BLaER1 treated with 17β-estradiol and CSF1 and Interleukin-3, amounts not matched to agents 10 nM and 100 nM (cell line): ENCODE results near the gene CLIP1.

Experiments used
- H3K27ac ChIP-seq, 11 experiments: shearing (Covaris generic); formaldehyde crosslinking; 2 replicates each; pipeline ENCODE4 v1.8.1; 2022
- H3K27me3 ChIP-seq, 11 experiments: shearing (Covaris generic); formaldehyde crosslinking; 2 replicates each; pipeline ENCODE4 v1.8.1; 2022
- H3K36me3 ChIP-seq, 11 experiments: shearing (Covaris generic); formaldehyde crosslinking; 2 replicates each; pipeline ENCODE4 v1.8.1; 2022
- H3K4me1 ChIP-seq, 10 experiments: shearing (Covaris generic); formaldehyde crosslinking; 2 replicates each; pipeline ENCODE4 v1.8.1; 2022
- H3K4me2 ChIP-seq, 11 experiments: shearing (Covaris generic); formaldehyde crosslinking; 2 replicates each; pipeline ENCODE4 v1.8.1; 2022
- H3K4me3 ChIP-seq, 10 experiments: shearing (Covaris generic); formaldehyde crosslinking; 2 replicates each; pipeline ENCODE4 v1.8.1; 2022
- H3K9ac ChIP-seq, 11 experiments: shearing (Covaris generic); formaldehyde crosslinking; 2 replicates each; pipeline ENCODE4 v1.8.1; 2022
- H3K9me3 ChIP-seq, 11 experiments: shearing (Covaris generic); formaldehyde crosslinking; replicated peaks in 1 of 11; 2 replicates each; pipeline ENCODE4 v1.8.1; 2022
- H4K20me1 ChIP-seq, 11 experiments: shearing (Covaris generic); formaldehyde crosslinking; 2 replicates each; pipeline ENCODE4 v1.8.1; 2022
- Cebpa-rat ChIP-seq, 11 experiments: shearing (Covaris generic); IDR thresholded peaks; 2 replicates each; pipeline ENCODE4 v1.8.1; 2022

CLIP1 gene

DNA sequence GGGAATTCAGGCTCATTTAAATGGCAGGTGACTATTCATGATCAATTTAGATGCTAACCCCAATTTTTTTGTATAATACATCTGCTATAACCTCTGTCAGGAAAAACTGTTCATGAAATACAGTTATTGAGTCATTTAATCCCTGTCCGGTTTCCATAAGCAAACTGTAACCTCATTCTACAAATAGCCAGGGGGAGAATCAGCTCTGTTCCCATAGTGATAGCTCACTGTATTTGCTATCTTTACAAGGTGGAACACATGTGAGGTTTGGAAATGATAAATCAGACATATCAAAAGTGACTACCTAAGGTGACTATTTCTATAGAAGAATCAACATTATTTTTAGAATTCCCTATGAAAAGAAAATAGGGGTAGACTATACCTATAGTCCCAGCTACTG, 117.5 kb downstream of the CLIP1 start:
- no peak overlapping the region for H3K9ac ChIP-seq
- TF ChIP-seq Cebpa-rat (IDR thresholded peaks at IDR 0.05): no peak
- no peaks in the 10 kb centered on the region for H4K20me1 ChIP-seq
- peaks cover 17 to 85% (median 73%) of the 10 kb centered on the region in 10 experiments for H3K4me1 ChIP-seq
- peaks cover 11 to 100% (median 36%) of the 10 kb centered on the region in 11 experiments; a peak in 20 of 22 replicates for H3K36me3 ChIP-seq
- peak overlapping the region in 7 of 11 experiments; percentile 67 to 98 (median 80); a peak in 12 of 22 replicates for H3K4me2 ChIP-seq
- no peaks in the 10 kb centered on the region for H3K27me3 ChIP-seq
- H3K4me3 ChIP-seq: no peak overlapping the region
- no peak overlapping the region for H3K27ac ChIP-seq
- H3K9me3 ChIP-seq: no peaks in the 10 kb centered on the region

- H3K27ac ChIP-seq: peak overlapping the region in 4 of 11 experiments; percentile 1 to 13 (median 3); a peak in 3 of 22 replicates
- H3K4me1 ChIP-seq: peaks cover 12 to 68% (median 54%) of the 10 kb centered on the region in 10 experiments; a peak in 19 of 20 replicates
- H4K20me1 ChIP-seq: no peaks in the 10 kb centered on the region
- no peaks in the 10 kb centered on the region for H3K27me3 ChIP-seq
- peak overlapping the region; percentile 20 to 86 (median 68); a peak in 19 of 22 replicates for H3K4me2 ChIP-seq
- H3K9ac ChIP-seq: no peak overlapping the region
- no peaks in the 10 kb centered on the region for H3K9me3 ChIP-seq
- TF ChIP-seq Cebpa-rat (IDR thresholded peaks at IDR 0.05): no peak
- H3K36me3 ChIP-seq: peaks cover 24 to 97% (median 50%) of the 10 kb centered on the region in 11 experiments
- no peak overlapping the region for H3K4me3 ChIP-seq
Measured at GRCh38 chr12:122303068-122303467, 119.4 kb downstream of the CLIP1 start.

DNA sequence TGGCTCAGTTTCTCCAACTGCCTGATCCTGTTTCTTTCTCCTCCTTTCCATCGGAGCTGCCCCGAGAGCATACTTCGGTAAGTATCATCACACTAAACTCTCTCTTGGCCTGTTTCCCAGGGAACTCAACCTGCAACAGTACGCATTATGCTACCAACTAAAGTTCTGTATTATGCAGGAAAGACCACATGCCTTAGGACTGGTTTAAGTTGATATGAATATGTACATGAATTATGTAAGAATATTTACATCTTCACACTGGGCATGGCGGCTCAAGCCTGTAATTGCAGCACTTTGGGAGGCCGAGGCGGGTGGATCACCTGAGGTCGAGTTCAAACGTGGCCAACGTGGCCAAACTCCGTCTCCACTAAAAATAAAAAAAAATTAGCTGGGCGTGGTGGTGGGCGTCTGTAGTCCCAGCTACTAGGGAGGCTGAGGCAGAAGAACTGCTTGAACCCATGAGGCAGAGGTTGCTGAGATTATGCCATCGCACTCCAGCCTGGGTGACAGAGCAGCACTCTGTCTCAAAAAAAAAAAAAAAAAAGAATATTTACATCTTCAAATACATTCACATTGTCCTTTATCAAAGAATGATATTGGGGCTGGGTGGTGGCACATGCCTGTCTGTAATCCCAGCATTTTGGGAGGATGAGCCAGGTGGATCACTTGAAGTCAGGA, 124.3 kb downstream of the CLIP1 start:
- peaks cover 0 to 9% (median 0%) of the 10 kb centered on the region in 11 experiments; a peak in 6 of 22 replicates for H3K9me3 ChIP-seq
- no peaks in the 10 kb centered on the region for H4K20me1 ChIP-seq
- no peak overlapping the region for H3K4me2 ChIP-seq
- no peak overlapping the region for H3K27ac ChIP-seq
- H3K4me1 ChIP-seq: peaks cover 6 to 23% (median 13%) of the 10 kb centered on the region in 10 experiments; a peak in 18 of 20 replicates
- peaks cover 58 to 97% (median 75%) of the 10 kb centered on the region in 11 experiments for H3K36me3 ChIP-seq
- H3K9ac ChIP-seq: no peak overlapping the region
- H3K4me3 ChIP-seq: no peak overlapping the region
- no peak for TF ChIP-seq Cebpa-rat (IDR thresholded peaks at IDR 0.05)
- no peaks in the 10 kb centered on the region for H3K27me3 ChIP-seq

DNA sequence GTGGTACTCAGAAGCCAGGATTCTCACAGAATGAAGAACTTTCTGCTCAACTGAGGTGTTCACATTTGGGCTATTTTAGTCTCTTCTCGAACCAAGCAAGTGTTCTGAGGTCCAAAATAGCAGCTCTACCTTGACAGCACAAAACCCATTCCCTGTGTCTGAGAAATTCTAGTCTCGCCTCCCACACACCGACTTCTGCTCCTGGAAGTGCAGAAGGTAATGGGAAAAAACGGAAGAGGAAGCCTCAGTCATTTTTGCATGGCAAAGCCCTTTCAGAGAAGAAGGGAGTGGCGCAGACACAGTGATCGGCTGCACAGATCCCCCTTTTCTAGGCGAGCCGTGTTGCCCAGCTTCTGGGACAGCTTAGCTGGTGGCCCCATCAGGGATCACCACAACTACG, 125.0 kb downstream of the CLIP1 start:
- Histone ChIP-seq H3K9ac (no peak overlapping the region), H3K4me1 (peaks cover 0 to 19% (median 9%) of the 10 kb centered on the region in 10 experiments; a peak in 17 of 20 replicates), H3K9me3 (peaks cover 0 to 9% (median 0%) of the 10 kb centered on the region in 11 experiments; a peak in 6 of 22 replicates), H3K27ac (no peak overlapping the region), H3K4me3 (no peak overlapping the region), H3K4me2 (no peak overlapping the region), H3K36me3 (peaks cover 58 to 97% (median 75%) of the 10 kb centered on the region in 11 experiments), H3K27me3 (no peaks in the 10 kb centered on the region), H4K20me1 (no peaks in the 10 kb centered on the region)
- no peak for TF ChIP-seq Cebpa-rat (IDR thresholded peaks at IDR 0.05)

- H3K27me3 ChIP-seq: no peaks in the 10 kb centered on the region
Measured at GRCh38 chr12:122295877-122296276, 126.6 kb downstream of the CLIP1 start.

DNA sequence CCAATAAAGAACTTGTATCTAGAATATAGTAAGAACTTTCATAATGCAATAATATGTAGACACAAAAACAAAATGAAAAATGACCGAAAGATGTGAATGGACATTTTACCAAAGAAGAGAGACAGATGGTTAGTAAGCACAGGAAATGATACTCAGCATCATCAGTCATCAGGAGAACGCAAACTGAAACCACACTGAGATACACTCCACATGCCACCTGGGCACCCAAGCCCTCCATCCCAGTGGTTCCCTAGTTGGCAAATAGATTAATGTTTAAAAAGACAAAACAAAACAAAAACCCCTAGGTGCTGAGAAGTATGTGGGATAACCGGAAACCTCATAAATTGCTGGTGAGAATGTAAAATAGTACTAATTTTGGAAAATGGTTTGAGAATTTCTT, 129.4 kb downstream of the CLIP1 start:
- TF ChIP-seq Cebpa-rat (IDR thresholded peaks at IDR 0.05): no peak
- Histone ChIP-seq H3K4me2 (peak overlapping the region in 4 of 11 experiments; percentile 9 to 36 (median 15); a peak in 2 of 22 replicates), H3K4me3 (no peak overlapping the region), H3K9ac (no peak overlapping the region), H3K36me3 (peaks cover 55 to 95% (median 66%) of the 10 kb centered on the region in 11 experiments), H4K20me1 (no peaks in the 10 kb centered on the region), H3K27me3 (no peaks in the 10 kb centered on the region), H3K27ac (no peak overlapping the region), H3K9me3 (peaks cover 0 to 9% (median 0%) of the 10 kb centered on the region in 11 experiments; a peak in 6 of 22 replicates), H3K4me1 (peaks cover 0 to 7% (median 5%) of the 10 kb centered on the region in 10 experiments; a peak in 6 of 20 replicates)

More at GRCh38 chr12:122295877-122296276, 126.6 kb downstream of the CLIP1 start:
- H3K9me3 ChIP-seq: peaks cover 0 to 9% (median 0%) of the 10 kb centered on the region in 11 experiments; a peak in 6 of 22 replicates
- no peak overlapping the region for H3K27ac ChIP-seq
- H3K4me2 ChIP-seq: no peak overlapping the region
- TF ChIP-seq Cebpa-rat (IDR thresholded peaks at IDR 0.05): no peak
- peaks cover 64 to 97% (median 75%) of the 10 kb centered on the region in 11 experiments for H3K36me3 ChIP-seq
- no peak overlapping the region for H3K9ac ChIP-seq
- peaks cover 0 to 15% (median 6%) of the 10 kb centered on the region in 10 experiments; a peak in 9 of 20 replicates for H3K4me1 ChIP-seq
- no peak overlapping the region for H3K4me3 ChIP-seq
- H4K20me1 ChIP-seq: no peaks in the 10 kb centered on the region

- Histone ChIP-seq H3K36me3 (peaks cover 53 to 95% (median 66%) of the 10 kb centered on the region in 11 experiments), H3K9ac (no peak overlapping the region), H4K20me1 (no peaks in the 10 kb centered on the region)
Measured at GRCh38 chr12:122291431-122291830, 131.0 kb downstream of the CLIP1 start.

GRCh38 chr12:122283680-122284079, 138.8 kb downstream of the CLIP1 start:
- Histone ChIP-seq H3K4me2 (no peak overlapping the region), H3K9ac (no peak overlapping the region), H3K36me3 (peaks cover 65 to 99% (median 76%) of the 10 kb centered on the region in 11 experiments), H3K27me3 (no peaks in the 10 kb centered on the region), H3K4me3 (no peak overlapping the region), H4K20me1 (peaks cover 0 to 3% (median 0%) of the 10 kb centered on the region in 11 experiments; a peak in 1 of 22 replicates), H3K4me1 (no peaks in the 10 kb centered on the region), H3K27ac (no peak overlapping the region), H3K9me3 (no peaks in the 10 kb centered on the region)
- no peak for TF ChIP-seq Cebpa-rat (IDR thresholded peaks at IDR 0.05)

More at GRCh38 chr12:122291431-122291830, 131.0 kb downstream of the CLIP1 start:
- TF ChIP-seq Cebpa-rat (IDR thresholded peaks at IDR 0.05): no peak
- H3K4me2 ChIP-seq: no peak overlapping the region
- H3K4me3 ChIP-seq: no peak overlapping the region
- H3K27me3 ChIP-seq: no peaks in the 10 kb centered on the region
- peaks cover 0 to 7% (median 5%) of the 10 kb centered on the region in 10 experiments; a peak in 6 of 20 replicates for H3K4me1 ChIP-seq
- no peak overlapping the region for H3K27ac ChIP-seq
- peaks cover 0 to 9% (median 0%) of the 10 kb centered on the region in 11 experiments; a peak in 6 of 22 replicates for H3K9me3 ChIP-seq

GRCh38 chr12:122282061-122282460, 140.4 kb downstream of the CLIP1 start:
- H3K27me3 ChIP-seq: no peaks in the 10 kb centered on the region
- H3K4me1 ChIP-seq: no peaks in the 10 kb centered on the region
- H4K20me1 ChIP-seq: peaks cover 0 to 3% (median 0%) of the 10 kb centered on the region in 11 experiments; a peak in 1 of 22 replicates
- no peak for TF ChIP-seq Cebpa-rat (IDR thresholded peaks at IDR 0.05)
- no peak overlapping the region for H3K27ac ChIP-seq
- peaks cover 61 to 99% (median 79%) of the 10 kb centered on the region in 11 experiments for H3K36me3 ChIP-seq
- no peak overlapping the region for H3K4me2 ChIP-seq
- H3K4me3 ChIP-seq: no peak overlapping the region
- H3K9me3 ChIP-seq: no peaks in the 10 kb centered on the region
- no peak overlapping the region for H3K9ac ChIP-seq
